Cardiac muscle cell (in vitro differentiated cells and primary cell): ENCODE results near the gene BEST3. TPM values are rescaled to one million over a fixed set of nuclear protein-coding genes. Genes with fewer than 3 reads are reported as not detected.
"Not testable (repeated sequence)": the region's sequence is repeated elsewhere in the genome, so short reads cannot be mapped to it uniquely, and the experiment has no call there.

Experiments used
- DNase-seq, 2 donors: peaks; one replicate each; pipeline versions ENCODE4 v3.0.0 to v3.0.0-alpha.2; 2010 to 2017; ENCODE audit warnings: low read depth in 1 of 2, low spot score in 1 of 2
- H3K27ac ChIP-seq: fragments of 200-600 bp; sonication (generic); 2 replicates; pipeline ENCODE4 v1.5.1; 2016
- H3K27me3 ChIP-seq: fragments of 200-600 bp; sonication (generic); 2 replicates; pipeline ENCODE4 v1.6.0; 2016; ENCODE audit warnings: control low read depth
- H3K36me3 ChIP-seq: fragments of 200-600 bp; sonication (generic); 2 replicates; pipeline ENCODE4 v1.5.1; 2016; ENCODE audit warnings: control low read depth
- H3K4me1 ChIP-seq: fragments of 200-600 bp; sonication (generic); 2 replicates; pipeline ENCODE4 v1.8.1; 2017; ENCODE audit warnings: low read depth, mild to moderate bottlenecking, mixed run types
- H3K4me3 ChIP-seq: fragments of 200-600 bp; sonication (generic); 2 replicates; pipeline ENCODE4 v1.5.1; 2016; ENCODE audit warnings: mild to moderate bottlenecking
- H3K9me3 ChIP-seq: fragments of 200-600 bp; sonication (generic); 2 replicates; pipeline ENCODE4 v1.5.1; 2017; ENCODE audit warnings: low read depth, mild to moderate bottlenecking, control low read depth
- polyA plus RNA-seq: library from polyadenylated mRNA; unstranded; fragments of >200 nt; fragmentation: Nextera tagmentation; extraction: Ambion mirVana; gene quantifications from 2 replicates; pipeline ENCODE4 v1.2.1, GENCODE V29; 2016
- total RNA-seq: library from RNA; depleted of rRNA; stranded (reverse); fragments of >200 nt; gene quantifications from 2 replicates; pipeline ENCODE4 v1.2.3, GENCODE V29; 2016
- TF ChIP-seq, protein P1 (sequence below): IDR thresholded peaks from 2 replicates; pipeline ENCODE4 v1.5.1; 2012; ENCODE audit warnings: low read depth, mild to moderate bottlenecking, low read length

BEST3 gene
- total and polyA plus RNA-seq, 2 experiments from 2014 or later: not detected

- Histone ChIP-seq H3K4me1 (peaks cover 46% of the 10 kb centered on the region), H3K27ac (peak overlapping the region; percentile 83), H3K9me3 (no peaks in the 10 kb centered on the region), H3K27me3 (no peaks in the 10 kb centered on the region), H3K4me3 (peak overlapping the region; percentile 13), H3K36me3 (no peaks in the 10 kb centered on the region)
- peak in 1 of 2 donors; percentile 47 for DNase-seq
- TF ChIP-seq, protein P1, sequence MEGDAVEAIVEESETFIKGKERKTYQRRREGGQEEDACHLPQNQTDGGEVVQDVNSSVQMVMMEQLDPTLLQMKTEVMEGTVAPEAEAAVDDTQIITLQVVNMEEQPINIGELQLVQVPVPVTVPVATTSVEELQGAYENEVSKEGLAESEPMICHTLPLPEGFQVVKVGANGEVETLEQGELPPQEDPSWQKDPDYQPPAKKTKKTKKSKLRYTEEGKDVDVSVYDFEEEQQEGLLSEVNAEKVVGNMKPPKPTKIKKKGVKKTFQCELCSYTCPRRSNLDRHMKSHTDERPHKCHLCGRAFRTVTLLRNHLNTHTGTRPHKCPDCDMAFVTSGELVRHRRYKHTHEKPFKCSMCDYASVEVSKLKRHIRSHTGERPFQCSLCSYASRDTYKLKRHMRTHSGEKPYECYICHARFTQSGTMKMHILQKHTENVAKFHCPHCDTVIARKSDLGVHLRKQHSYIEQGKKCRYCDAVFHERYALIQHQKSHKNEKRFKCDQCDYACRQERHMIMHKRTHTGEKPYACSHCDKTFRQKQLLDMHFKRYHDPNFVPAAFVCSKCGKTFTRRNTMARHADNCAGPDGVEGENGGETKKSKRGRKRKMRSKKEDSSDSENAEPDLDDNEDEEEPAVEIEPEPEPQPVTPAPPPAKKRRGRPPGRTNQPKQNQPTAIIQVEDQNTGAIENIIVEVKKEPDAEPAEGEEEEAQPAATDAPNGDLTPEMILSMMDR: no peak
Measured at GRCh38 chr12:69613351-69613750, 85.8 kb downstream of the BEST3 start.

- Histone ChIP-seq H3K9me3 (no peaks in the 10 kb centered on the region), H3K27me3 (no peaks in the 10 kb centered on the region), H3K4me3 (peak within 1 kb of the TSS; percentile 23), H3K4me1 (peaks cover 62% of the 10 kb centered on the region), H3K27ac (peak within 1 kb of the TSS; percentile 83), H3K36me3 (no peaks in the 10 kb centered on the region)
- DNase-seq: peak in 1 of 2 donors; percentile 80
- TF ChIP-seq, protein P1: no peak
Measured at GRCh38 chr12:69610729-69611128, 88.4 kb downstream of the BEST3 start, which contains the start of gene LRRC10. TSS of gene LRRC10 (minus strand) at chr12:69610907. CDS start at chr12:69610838, 69 bp downstream.

DNA sequence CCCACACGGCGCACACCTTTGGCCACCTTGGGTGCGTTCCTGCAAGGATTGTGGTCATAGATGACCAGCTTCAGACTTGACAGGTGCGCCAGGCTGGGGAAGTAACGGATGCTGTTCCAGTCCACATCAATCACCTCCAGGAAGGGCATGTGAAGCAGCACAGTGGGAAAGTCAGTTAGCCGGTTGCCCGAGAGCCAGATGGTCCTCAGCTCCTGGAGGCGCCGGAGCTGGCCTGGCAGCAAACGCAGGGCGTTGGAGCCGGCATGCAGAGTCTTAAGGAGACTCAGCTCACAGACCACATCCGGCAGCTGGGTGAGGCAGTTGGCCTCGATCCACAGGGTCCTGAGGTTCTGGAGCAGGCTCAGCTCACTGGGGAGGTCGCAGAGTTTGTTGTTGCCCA lies 89.0 kb downstream of the BEST3 start:
- H3K4me3 ChIP-seq: peak overlapping the region; percentile 23
- H3K36me3 ChIP-seq: no peaks in the 10 kb centered on the region
- peak overlapping the region; percentile 83 for H3K27ac ChIP-seq
- TF ChIP-seq, protein P1: no peak
- no peaks in the 10 kb centered on the region for H3K9me3 ChIP-seq
- no peak for DNase-seq
- peaks cover 65% of the 10 kb centered on the region for H3K4me1 ChIP-seq
- H3K27me3 ChIP-seq: no peaks in the 10 kb centered on the region

DNA sequence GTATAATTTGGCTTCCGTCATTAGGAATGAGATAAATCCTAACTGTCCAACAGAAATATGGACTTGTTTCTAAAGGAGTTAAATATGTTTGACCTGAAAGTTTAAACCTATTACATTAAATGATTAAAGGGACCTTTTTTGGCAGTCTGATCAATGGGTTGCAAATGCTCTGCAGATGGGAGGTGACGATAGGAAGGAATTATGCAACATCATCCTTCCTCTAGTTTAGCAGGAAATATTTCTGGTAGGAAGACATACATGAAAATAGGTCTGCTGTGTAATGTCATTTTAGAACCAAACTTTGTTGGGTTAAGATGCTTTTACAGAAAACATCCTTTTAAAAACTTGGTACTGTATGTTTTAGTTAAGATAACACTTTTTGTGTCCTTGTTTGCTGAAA lies 91.0 kb downstream of the BEST3 start:
- DNase-seq: peak in 1 of 2 donors; percentile 17
- peak overlapping the region; percentile 23 for H3K4me3 ChIP-seq
- TF ChIP-seq, protein P1: no peak
- no peaks in the 10 kb centered on the region for H3K27me3 ChIP-seq
- no peaks in the 10 kb centered on the region for H3K9me3 ChIP-seq
- H3K27ac ChIP-seq: peak overlapping the region; percentile 83
- peaks cover 4% of the 10 kb centered on the region for H3K36me3 ChIP-seq
- peaks cover 63% of the 10 kb centered on the region for H3K4me1 ChIP-seq

- peak overlapping the region; percentile 67 for H3K27ac ChIP-seq
- peaks cover 33% of the 10 kb centered on the region for H3K36me3 ChIP-seq
- peaks cover 34% of the 10 kb centered on the region for H3K4me1 ChIP-seq
- not testable (repeated sequence) for DNase-seq, H3K9me3 ChIP-seq, H3K4me3 ChIP-seq, H3K27me3 ChIP-seq
Measured at GRCh38 chr12:69604275-69604674, 94.8 kb downstream of the BEST3 start.

Other genes with a start within 250 kb of the BEST3 start
- gene FRS2, start 228.9 kb downstream of the BEST3 start, total RNA-seq: 43.2 and 46.3 TPM in 2 replicates
- 15.9 and 21.6 TPM in 2 replicates for gene FRS2, start 228.9 kb downstream of the BEST3 start, polyA plus RNA-seq
- gene CCT2, start 113.8 kb downstream of the BEST3 start, total RNA-seq: 227 and 237 TPM in 2 replicates
- gene CCT2, start 113.8 kb downstream of the BEST3 start, polyA plus RNA-seq: 307 and 340 TPM in 2 replicates
- 33.5 and 44.0 TPM in 2 replicates for gene LRRC10, start 88.4 kb downstream of the BEST3 start, total RNA-seq
- 40.8 and 59.6 TPM in 2 replicates for gene LRRC10, start 88.4 kb downstream of the BEST3 start, polyA plus RNA-seq
- 54.2 and 81.4 TPM in 2 replicates for gene RAB3IP, start 39.6 kb upstream of the BEST3 start, total RNA-seq
- gene RAB3IP, start 39.6 kb upstream of the BEST3 start, polyA plus RNA-seq: 79.3 and 109 TPM in 2 replicates
- 2.2 and 2.3 TPM in 2 replicates for gene MYRFL, start 125.9 kb upstream of the BEST3 start, total RNA-seq
- 0.79 and 3.5 TPM in 2 replicates for gene MYRFL, start 125.9 kb upstream of the BEST3 start, polyA plus RNA-seq